Measurements from ENCODE around the gene PCCA.

Gene PCCA

DNA sequence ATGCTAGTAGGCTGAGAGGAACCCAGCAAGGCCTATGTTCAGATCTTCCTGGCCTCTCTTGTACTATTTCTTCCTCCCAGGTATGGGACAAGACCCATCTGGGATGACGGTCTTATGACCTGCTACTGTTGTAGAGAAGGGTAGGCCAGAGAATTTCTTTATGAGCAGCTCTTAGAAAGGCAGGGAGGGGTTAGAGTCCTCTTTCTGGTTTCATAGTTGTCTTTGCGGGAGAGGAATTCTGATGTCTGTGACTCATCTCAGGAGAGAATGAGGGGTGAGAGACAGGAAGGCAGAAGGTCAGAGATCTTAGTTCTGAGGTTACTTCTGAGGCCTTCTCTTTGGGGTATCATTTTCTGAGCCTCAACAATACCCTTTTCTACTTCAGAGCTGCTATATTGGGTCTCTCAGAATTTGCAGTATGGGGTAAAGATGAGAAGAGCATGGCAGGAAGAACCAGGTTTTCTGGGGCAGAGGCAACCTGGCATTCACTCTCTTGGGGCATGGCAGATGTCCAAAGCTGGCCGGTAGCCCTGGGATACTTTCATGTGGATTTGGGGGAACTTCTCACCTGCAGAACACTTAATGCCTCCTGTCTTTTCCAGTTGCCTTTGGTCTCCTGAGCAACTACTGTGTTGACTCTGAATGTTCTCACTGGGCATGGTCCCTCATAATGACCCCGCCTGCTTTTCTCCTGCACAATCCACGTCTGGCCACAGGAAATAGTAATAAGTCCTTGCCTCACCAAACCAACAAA lies 345.3 kb downstream of the PCCA start:
- DNase-seq: no peak

GRCh38 chr13:100436099-100436498 lies 347.2 kb downstream of the PCCA start:
- DNase-seq: no peak

DNA sequence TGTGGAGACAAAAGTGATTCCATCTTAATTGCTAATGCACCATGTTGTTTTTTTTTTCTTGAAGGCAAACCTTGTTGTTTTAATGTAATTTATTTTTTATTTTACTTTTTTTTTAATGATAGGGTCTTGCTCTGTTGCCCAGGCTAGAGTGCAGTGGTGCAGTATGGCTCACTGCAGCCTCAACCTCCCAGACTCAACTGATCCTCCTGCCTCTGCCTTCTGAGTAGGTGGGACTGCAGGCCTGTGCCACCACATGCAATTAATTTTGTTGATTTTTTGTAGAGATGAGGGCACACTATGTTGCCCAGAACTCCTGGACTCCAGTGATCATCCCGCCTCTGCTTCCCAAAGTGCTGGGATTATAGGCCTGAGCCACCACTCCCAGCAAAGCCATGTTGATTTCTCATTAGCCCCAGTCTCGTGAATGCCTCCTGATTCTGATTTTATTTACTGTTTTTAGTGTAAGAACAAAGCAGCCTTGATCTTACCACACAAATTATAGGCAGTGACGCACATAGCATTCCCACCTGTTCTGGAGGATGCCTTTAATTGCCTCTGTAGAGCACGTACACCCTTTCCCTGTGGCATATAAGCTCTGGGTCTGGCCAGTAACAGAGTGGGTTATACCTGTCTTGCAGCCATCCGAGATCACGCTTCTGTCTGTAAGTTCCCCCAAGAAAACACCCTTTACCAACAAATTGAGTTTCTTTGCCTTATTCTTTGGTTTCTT lies 349.3 kb downstream of the PCCA start:
- DNase-seq: no peak

DNA sequence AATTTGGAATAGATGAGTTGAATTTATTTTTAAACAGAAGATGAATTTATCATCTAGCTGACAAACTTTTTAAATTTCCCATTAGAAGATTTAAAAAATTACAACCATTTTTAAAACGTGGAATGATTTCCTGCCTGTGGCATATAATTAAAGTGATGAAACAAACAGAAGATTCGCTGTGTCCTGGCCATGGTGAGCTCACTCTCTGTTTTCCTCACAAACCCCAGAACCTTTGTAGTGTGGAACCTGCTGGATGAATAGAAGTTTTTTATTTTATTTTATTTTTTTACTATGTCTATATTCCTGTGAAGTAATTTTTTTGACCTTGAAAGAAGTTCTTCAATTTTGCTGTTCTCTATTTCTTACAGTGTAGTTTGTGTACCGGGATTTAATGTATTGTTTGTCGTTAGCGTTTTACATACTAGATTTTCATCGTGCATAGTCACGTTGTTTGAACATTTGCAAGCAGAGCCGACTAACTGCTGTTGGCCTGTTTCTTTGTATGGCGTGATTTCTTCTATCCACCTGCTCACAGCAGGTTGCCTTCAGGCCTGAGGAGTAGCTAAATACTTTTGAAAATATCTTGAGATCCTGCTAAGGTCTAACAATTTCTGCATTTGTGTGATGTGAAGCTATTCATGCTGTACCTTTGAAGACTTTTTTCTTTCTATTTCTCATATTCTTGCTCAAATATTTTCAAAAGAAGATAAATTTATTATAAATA lies 350.5 kb downstream of the PCCA start:
- no peak for DNase-seq

- DNase-seq: no peak
These were observed 352.0 kb downstream of the PCCA start for GRCh38 chr13:100440751-100441425.

- DNase-seq: no peak
These were observed 353.4 kb downstream of the PCCA start for GRCh38 chr13:100442095-100442832.

DNA sequence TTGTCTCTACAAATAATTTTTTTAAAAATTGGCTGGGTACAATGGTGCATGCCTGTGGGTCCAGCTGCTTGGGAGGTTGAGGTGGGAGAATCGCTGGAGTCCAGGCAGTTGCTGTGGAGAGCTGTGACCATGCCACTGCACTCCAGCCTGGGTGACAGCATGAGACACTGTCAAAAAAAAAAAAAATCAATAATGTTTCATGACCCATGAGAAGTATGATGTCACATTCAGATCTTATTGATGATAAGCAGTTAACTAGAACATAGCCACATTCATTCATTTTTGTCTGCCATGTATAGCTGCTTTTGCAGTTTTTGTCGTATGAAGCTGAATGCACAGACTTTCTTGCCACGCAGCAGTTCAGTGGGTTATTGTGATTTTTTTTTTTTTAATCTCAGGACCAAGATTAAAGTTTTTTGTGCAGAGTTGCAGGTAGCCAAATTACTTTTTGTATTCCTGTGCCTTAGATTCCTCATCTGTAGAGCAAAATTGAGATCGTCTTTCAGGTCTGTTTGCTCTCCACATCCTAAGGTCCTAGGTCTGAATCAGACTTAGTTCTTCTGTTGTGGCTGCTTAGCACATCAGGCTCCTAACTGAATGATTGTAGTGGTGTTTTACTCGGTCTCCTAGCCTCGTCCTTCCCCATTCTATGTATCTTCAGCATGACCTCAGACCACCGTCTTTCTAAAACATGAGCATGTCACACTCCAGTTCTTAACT lies 354.5 kb downstream of the PCCA start:
- no peak for DNase-seq

GRCh38 chr13:100443998-100444328 lies 355.1 kb downstream of the PCCA start:
- no peak for DNase-seq

- no peak for DNase-seq
These were observed 358.9 kb downstream of the PCCA start for GRCh38 chr13:100447831-100448230.

GRCh38 chr13:100451923-100452322 lies 363.0 kb downstream of the PCCA start:
- no peak for DNase-seq

DNA sequence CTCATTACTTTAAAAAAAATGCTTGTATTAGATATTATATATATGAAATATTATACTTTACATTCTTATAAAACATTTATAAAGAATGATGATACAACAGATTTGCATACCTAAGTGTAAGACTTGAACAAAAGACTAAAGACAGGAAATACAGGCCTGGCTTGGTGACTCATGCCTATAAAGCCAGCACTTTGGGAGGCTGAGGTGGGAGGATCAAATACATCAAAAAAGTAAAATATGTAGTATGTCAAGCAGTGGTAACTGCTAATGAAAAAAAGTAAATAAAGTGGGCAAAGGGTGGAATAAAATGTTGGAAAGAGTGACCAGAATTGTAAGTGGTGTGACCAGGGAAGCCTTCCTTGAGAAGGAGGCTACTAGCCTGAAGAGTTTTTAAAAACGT lies 366.0 kb downstream of the PCCA start:
- no peak for DNase-seq

GRCh38 chr13:100458673-100459072 lies 369.8 kb downstream of the PCCA start:
- DNase-seq: no peak

DNA sequence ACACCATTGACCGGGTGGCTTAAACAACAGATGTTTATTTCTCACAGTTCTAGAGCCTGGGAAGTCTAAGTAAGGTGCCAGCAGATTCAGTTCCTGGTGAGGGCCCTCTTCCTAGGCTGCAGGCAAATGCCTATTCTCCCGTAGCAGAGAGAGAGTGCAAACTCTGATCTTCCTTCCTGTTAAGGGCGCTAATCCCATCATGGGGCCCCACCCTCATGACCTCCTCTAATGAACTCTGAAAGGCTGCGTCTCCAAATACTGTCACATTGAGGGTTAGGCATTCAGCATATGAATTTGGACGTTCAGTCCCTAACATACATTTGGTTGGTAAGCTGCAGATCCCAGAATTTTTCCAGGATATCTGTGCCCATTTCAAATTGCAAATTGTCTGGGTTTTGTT lies 370.9 kb downstream of the PCCA start:
- no peak for DNase-seq

DNA sequence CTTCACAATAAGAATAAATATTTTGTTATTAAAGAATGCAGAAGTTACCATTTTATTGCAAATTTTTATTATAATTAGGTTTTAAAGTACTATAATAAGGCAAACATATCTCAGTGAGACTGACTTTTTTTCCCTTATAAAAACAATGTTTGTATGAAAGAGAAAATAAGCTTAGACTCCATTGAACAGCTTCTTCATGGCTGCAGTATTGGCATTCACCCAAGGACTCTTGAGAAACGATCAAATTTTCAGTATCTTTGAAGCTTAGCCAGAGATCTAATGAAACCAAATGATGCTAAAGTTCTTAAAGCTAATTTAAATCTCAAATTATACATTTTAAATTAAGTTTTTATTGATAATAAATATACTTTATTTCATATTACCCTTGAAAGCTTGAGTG lies 371.4 kb downstream of the PCCA start:
- peak; percentile 99 for DNase-seq

DNA sequence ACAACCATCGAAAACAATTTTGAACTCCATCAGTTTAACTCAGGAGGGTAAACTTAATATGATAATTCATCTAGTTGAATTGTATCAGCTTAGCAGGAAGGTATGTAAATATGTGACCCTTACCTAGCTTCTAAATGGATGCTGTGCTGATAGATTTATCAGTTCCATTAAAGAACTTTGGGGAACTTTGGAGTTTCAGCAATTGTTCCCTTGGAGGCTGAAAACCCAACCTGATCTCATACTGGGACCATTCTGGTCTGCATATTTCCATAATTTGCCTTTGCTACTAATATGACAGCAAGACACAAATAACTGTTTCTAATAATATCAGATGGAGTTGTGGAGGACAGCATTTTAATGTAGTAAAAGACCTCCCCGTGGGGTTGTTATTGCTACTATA lies 371.9 kb downstream of the PCCA start:
- DNase-seq: no peak

- DNase-seq: peak; percentile 50
These were observed 372.6 kb downstream of the PCCA start for GRCh38 chr13:100461309-100462030.

DNA sequence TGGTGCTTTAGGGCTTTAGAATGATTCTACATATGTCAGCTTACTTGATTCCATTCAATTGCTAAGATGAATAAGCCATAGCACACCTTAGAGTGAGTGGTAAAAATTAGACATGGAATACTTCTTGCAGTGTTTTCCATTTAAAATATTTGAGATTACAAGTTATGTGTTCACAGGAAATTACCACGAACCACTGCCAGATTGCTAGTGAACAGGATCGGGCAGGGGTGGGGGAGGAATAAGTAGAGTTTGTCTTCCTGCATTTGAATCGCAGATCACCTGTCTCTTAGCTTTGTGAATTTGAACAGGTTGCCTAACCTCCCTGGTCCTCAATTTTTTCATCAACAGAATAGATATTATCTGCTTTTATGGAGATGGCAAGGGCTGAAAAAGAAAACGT lies 375.1 kb downstream of the PCCA start:
- DNase-seq: no peak

DNA sequence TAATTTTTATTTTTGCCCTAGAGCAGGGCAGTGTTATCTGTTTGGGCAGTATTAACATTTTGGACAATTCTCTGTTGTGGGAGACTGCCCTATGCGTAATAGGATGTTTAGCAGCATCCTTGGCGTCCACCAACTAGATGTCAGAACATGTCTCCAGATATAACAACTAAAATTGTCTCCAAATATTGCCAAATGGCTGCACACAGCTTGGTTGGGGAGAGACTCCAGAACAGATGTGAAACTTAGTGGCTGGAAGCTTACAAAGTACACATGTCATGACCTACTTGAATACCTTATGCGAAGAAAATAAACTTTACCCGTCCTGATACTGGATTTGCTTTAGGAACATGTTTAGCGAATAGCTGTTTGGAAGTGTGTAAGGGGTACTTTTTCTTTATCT lies 376.7 kb downstream of the PCCA start:
- DNase-seq: no peak

- DNase-seq: no peak
These were observed 382.1 kb downstream of the PCCA start for GRCh38 chr13:100470866-100471505.

GRCh38 chr13:100473087-100473486 lies 384.2 kb downstream of the PCCA start:
- no peak for DNase-seq

DNA sequence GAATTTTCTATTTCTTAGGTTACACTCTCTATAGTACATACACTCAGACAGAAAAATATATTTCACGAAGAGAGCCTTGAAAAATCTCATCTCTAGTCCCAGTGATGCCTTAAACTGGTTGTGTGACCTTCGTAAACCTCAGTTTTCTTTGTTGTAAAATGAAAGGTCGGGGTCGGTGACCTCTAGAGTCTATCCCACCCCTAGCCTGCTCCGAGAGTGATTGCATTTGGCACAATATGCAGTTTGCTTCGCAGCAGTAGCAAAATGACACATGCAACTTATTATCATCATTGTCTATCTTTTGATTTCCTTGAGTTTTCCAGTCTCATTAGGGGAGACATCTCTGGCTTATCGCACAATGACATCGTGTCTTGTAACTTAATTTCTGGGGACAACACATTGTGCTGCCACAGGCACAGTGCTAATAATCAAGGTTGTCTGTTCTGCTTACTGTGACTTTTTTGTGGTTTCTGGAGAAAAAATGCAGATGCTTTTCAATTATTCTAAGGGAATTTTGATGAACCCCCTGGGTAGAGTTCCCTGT lies 384.7 kb downstream of the PCCA start:
- no peak for DNase-seq
